Caco-2 (cell line): ENCODE measurements around the gene FOXP1. TPM values are rescaled to one million over a fixed set of nuclear protein-coding genes. Genes with fewer than 3 reads are reported as not detected.

ENCODE experiments used
- BruUV-seq: library from RNA; stranded (reverse); fragments of 400-500 nt; replicated peaks from 2 replicates; lab custom pipeline; 2021; lab: Mats Ljungman, UMichigan
- CTCF ChIA-PET: fragments of 300-600 bp; sonication (Branson Sonifier 250); formaldehyde crosslinking; loops from one replicate; lab custom pipeline; 2022; ENCODE audit warnings: antibody characterized with exemption; lab: Charles Lee
- POLR2A ChIA-PET: fragments of 300-600 bp; sonication (Branson Sonifier 250); formaldehyde crosslinking; loops from one replicate; lab custom pipeline; 2022; ENCODE audit warnings: antibody characterized with exemption; lab: Charles Lee
- DNase-seq, 2 experiments: peaks; one replicate each; pipeline versions ENCODE4 v3.0.0 to v3.0.0-alpha.2; 2020 to 2022
- H3K27me3 ChIP-seq: replicated peaks from 2 replicates; pipeline ENCODE4 v1.6.0; 2011; ENCODE audit warnings: low read length; ENCODE audit not compliant: control insufficient read depth, insufficient read depth
- H3K36me3 ChIP-seq: 2 replicates; pipeline ENCODE4 v1.5.1; 2011; ENCODE audit warnings: low read length; ENCODE audit not compliant: control insufficient read depth, insufficient read depth
- H3K4me1 ChIP-seq: fragments of 250-450 bp; sonication (Bioruptor Pico); 2 replicates; pipeline ENCODE4 v1.5.1; 2020; ENCODE audit warnings: mild to moderate bottlenecking
- H3K4me3 ChIP-seq: 2 replicates; pipeline ENCODE4 v1.5.1; 2011; ENCODE audit warnings: low read depth, mild to moderate bottlenecking, control low read depth, low read length
- H3K9me3 ChIP-seq: fragments of 250-450 bp; sonication (Bioruptor Pico); 2 replicates; pipeline ENCODE4 v1.5.1; 2020; ENCODE audit warnings: mild to moderate bottlenecking, moderate library complexity
- H3K27ac Mint-ChIP-seq: one replicate; pipeline ENCODE4 v1.8.0; 2022; ENCODE audit warnings: mixed read lengths; ENCODE audit not compliant: unreplicated experiment
- H3K27me3 Mint-ChIP-seq: one replicate; pipeline ENCODE4 v1.8.0; 2022; ENCODE audit warnings: mixed read lengths; ENCODE audit not compliant: insufficient read depth, unreplicated experiment
- H3K36me3 Mint-ChIP-seq: one replicate; pipeline ENCODE4 v1.8.0; 2022; ENCODE audit warnings: mild to moderate bottlenecking, mixed read lengths; ENCODE audit not compliant: insufficient read depth, unreplicated experiment
- H3K4me1 Mint-ChIP-seq: one replicate; pipeline ENCODE4 v1.8.0; 2022; ENCODE audit warnings: low read depth, mixed read lengths; ENCODE audit not compliant: unreplicated experiment
- H3K4me3 Mint-ChIP-seq: one replicate; pipeline ENCODE4 v1.8.0; 2022; ENCODE audit warnings: mild to moderate bottlenecking, moderate library complexity, mixed read lengths; ENCODE audit not compliant: unreplicated experiment
- H3K9me3 Mint-ChIP-seq: one replicate; pipeline ENCODE4 v1.8.0; 2022; ENCODE audit warnings: mixed read lengths; ENCODE audit not compliant: unreplicated experiment
- intact Hi-C: fragments of 100-400 bp; cut with micrococcal nuclease; formaldehyde crosslinking; loops from one replicate; pipeline ENCODE4 v1.10.0; 2022; ENCODE audit not compliant: unreplicated experiment
- total RNA-seq: library from RNA; stranded (reverse); gene quantifications from 2 replicates; pipeline ENCODE4 v1.2.3, GENCODE V29; 2022
- TF ChIP-seq, protein P1 (sequence below), 2 experiments: fragments of 200-600 bp in 1 of 2; IDR thresholded peaks; 1 replicate in 1 of 2; 2 replicates in 1 of 2; pipeline versions ENCODE4 v1.5.1 to v1.8.0; 2011 to 2022; ENCODE audit warnings: antibody characterized with exemption in 1 of 2, control low read depth in 1 of 2, inconsistent platforms in 1 of 2, low read depth in 1 of 2, low read length in 1 of 2, mild to moderate bottlenecking in 1 of 2, moderate library complexity in 1 of 2; ENCODE audit not compliant: insufficient read depth in 1 of 2, severe bottlenecking in 1 of 2, unreplicated experiment in 1 of 2

FOXP1 gene
- total RNA-seq, 1 experiment from 2014 or later: 131 TPM

GRCh38 chr3:70990723-70991122, 592.8 kb downstream of the FOXP1 start:
- Mint-ChIP-seq H3K27ac (no peak overlapping the region), H3K4me3 (no peak overlapping the region), H3K27me3 (no peaks in the 10 kb centered on the region), H3K9me3 (no peaks in the 10 kb centered on the region), H3K36me3 (peaks cover 76% of the 10 kb centered on the region), H3K4me1 (no peaks in the 10 kb centered on the region)
- Histone ChIP-seq H3K4me1 (no peaks in the 10 kb centered on the region), H3K9me3 (no peaks in the 10 kb centered on the region), H3K36me3 (peaks cover 4% of the 10 kb centered on the region), H3K4me3 (no peak overlapping the region), H3K27me3 (no peaks in the 10 kb centered on the region)
- BruUV-seq: no TSS peak
- no peak for DNase-seq
- CTCF ChIA-PET: no interaction called here
- intact Hi-C loops: no loop called here
- POLR2A ChIA-PET: no interaction called here
- TF ChIP-seq, protein P1, sequence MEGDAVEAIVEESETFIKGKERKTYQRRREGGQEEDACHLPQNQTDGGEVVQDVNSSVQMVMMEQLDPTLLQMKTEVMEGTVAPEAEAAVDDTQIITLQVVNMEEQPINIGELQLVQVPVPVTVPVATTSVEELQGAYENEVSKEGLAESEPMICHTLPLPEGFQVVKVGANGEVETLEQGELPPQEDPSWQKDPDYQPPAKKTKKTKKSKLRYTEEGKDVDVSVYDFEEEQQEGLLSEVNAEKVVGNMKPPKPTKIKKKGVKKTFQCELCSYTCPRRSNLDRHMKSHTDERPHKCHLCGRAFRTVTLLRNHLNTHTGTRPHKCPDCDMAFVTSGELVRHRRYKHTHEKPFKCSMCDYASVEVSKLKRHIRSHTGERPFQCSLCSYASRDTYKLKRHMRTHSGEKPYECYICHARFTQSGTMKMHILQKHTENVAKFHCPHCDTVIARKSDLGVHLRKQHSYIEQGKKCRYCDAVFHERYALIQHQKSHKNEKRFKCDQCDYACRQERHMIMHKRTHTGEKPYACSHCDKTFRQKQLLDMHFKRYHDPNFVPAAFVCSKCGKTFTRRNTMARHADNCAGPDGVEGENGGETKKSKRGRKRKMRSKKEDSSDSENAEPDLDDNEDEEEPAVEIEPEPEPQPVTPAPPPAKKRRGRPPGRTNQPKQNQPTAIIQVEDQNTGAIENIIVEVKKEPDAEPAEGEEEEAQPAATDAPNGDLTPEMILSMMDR (IDR thresholded peaks at IDR 0.05; ENCODE audit: insufficient read depth in 1 of 2, low read depth in 1 of 2, low read length in 1 of 2, severe bottlenecking in 1 of 2, unreplicated experiment in 1 of 2): no peak

GRCh38 chr3:70990185-70990584, 593.3 kb downstream of the FOXP1 start:
- intact Hi-C loops: no loop called here
- no peak overlapping the region for H3K4me3 Mint-ChIP-seq
- no peaks in the 10 kb centered on the region for H3K27me3 ChIP-seq
- no peak overlapping the region for H3K4me3 ChIP-seq
- BruUV-seq: no TSS peak
- peaks cover 4% of the 10 kb centered on the region for H3K36me3 ChIP-seq
- no peaks in the 10 kb centered on the region for H3K9me3 Mint-ChIP-seq
- no peaks in the 10 kb centered on the region for H3K27me3 Mint-ChIP-seq
- H3K27ac Mint-ChIP-seq: no peak overlapping the region
- H3K36me3 Mint-ChIP-seq: peaks cover 79% of the 10 kb centered on the region
- CTCF ChIA-PET: no interaction called here
- TF ChIP-seq, protein P1 (IDR thresholded peaks at IDR 0.05; ENCODE audit: insufficient read depth in 1 of 2, low read depth in 1 of 2, low read length in 1 of 2, severe bottlenecking in 1 of 2, unreplicated experiment in 1 of 2): no peak
- no peaks in the 10 kb centered on the region for H3K4me1 ChIP-seq
- POLR2A ChIA-PET: no interaction called here
- H3K4me1 Mint-ChIP-seq: no peaks in the 10 kb centered on the region
- H3K9me3 ChIP-seq: no peaks in the 10 kb centered on the region
- no peak for DNase-seq

GRCh38 chr3:70989174-70989573, 594.4 kb downstream of the FOXP1 start:
- no peak overlapping the region for H3K4me3 Mint-ChIP-seq
- Histone ChIP-seq H3K9me3 (no peaks in the 10 kb centered on the region), H3K4me1 (no peaks in the 10 kb centered on the region), H3K4me3 (no peak overlapping the region), H3K27me3 (no peaks in the 10 kb centered on the region), H3K36me3 (peaks cover 4% of the 10 kb centered on the region)
- H3K27ac Mint-ChIP-seq: no peak overlapping the region
- ChIA-PET POLR2A (no interaction called here), CTCF (no interaction called here)
- H3K36me3 Mint-ChIP-seq: peaks cover 83% of the 10 kb centered on the region
- no peaks in the 10 kb centered on the region for H3K9me3 Mint-ChIP-seq
- intact Hi-C loops: no loop called here
- no TSS peak for BruUV-seq
- DNase-seq: no peak
- no peaks in the 10 kb centered on the region for H3K27me3 Mint-ChIP-seq
- H3K4me1 Mint-ChIP-seq: no peaks in the 10 kb centered on the region
- TF ChIP-seq, protein P1 (IDR thresholded peaks at IDR 0.05; ENCODE audit: insufficient read depth in 1 of 2, low read depth in 1 of 2, low read length in 1 of 2, severe bottlenecking in 1 of 2, unreplicated experiment in 1 of 2): no peak
